HepG2 (cell line): ENCODE data around the gene SLC12A3. TPM values are rescaled to one million over a fixed set of nuclear protein-coding genes. Genes with fewer than 3 reads are reported as not detected.

Source experiments
- KLF12 ChIP-seq: sonication (generic); formaldehyde crosslinking; IDR thresholded peaks from 2 replicates; pipeline ENCODE4 v1.4.0; 2020; ENCODE audit warnings: missing genetic modification reagents, borderline replicate concordance
- PTBP1 ChIP-seq: fragments of 200-400 bp; formaldehyde crosslinking; IDR thresholded peaks from 2 replicates; pipeline ENCODE4 v1.6.1; 2018; ENCODE audit warnings: low read length, low read depth; ENCODE audit not compliant: poor library complexity, severe bottlenecking
- ZNF407 ChIP-seq: sonication (generic); formaldehyde crosslinking; IDR thresholded peaks from one replicate; pipeline ENCODE4 v1.5.1; 2020; ENCODE audit warnings: mild to moderate bottlenecking, missing genetic modification reagents; ENCODE audit errors: not compliant biosample characterization
- ZNF430 ChIP-seq: sonication (generic); formaldehyde crosslinking; IDR thresholded peaks from 2 replicates; pipeline ENCODE4 v1.9.0; 2021; ENCODE audit warnings: mild to moderate bottlenecking, missing genetic modification reagents
- ZNF556 ChIP-seq: sonication (generic); formaldehyde crosslinking; IDR thresholded peaks from 2 replicates; pipeline ENCODE4 v1.4.0; 2020; ENCODE audit warnings: mild to moderate bottlenecking, missing genetic modification reagents, borderline replicate concordance
- ZNF687 ChIP-seq: sonication (generic); formaldehyde crosslinking; IDR thresholded peaks from 2 replicates; pipeline ENCODE4 v1.5.1; 2020; ENCODE audit warnings: mild to moderate bottlenecking, missing genetic modification reagents, moderate library complexity
- polyA plus RNA-seq, 8 experiments: library from polyadenylated mRNA; depleted of rRNA in 3 of 8; stranded (reverse) in 7 of 8; unstranded in 1 of 8; fragments of >200 nt; fragmentation: Illumina TruSeq in 4 of 8; extraction: Trizol in 4 of 8; gene quantifications; 2 replicates each; pipeline versions ENCODE4 v1.2.1 to v1.2.3, GENCODE V29; 2011 to 2016; ENCODE audit warnings: low read depth in 4 of 8, missing spikeins in 1 of 8, mixed read lengths in 1 of 8; ENCODE audit not compliant: insufficient read depth in 1 of 8
- total RNA-seq, 5 experiments: library from RNA; depleted of rRNA; stranded (reverse); fragments of >200 nt; fragmentation: Illumina TruSeq; extraction: Trizol; gene quantifications; 2 replicates each; pipeline ENCODE4 v1.2.3, GENCODE V29; 2016; ENCODE audit warnings: low read depth in 1 of 5

SLC12A3 gene
- total and polyA plus RNA-seq, 2 of the 13 experiments (the other 11 are each of a cell fraction or from before 2014, with no cell fraction given) = 6.2 TPM; not detected in 1

DNA sequence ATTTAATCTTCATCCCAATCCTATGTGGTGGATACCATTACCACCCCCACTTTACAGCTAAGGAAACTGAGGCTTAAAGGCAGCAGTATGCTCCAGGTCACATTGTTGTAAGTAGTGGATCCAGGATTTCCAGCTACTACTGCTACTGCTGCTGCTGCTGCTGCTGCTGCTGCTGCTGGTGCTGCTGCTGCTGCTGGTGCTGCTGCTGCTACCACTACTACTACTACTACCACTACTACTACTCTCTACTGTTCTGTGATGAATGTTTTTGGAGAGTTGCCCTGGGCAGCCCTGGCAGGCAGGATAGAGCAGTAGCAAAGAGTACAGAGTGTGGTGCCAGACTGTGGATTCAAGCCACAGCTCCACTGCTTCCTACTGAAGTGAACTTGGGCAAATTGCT lies 49.3 kb upstream of the SLC12A3 start (continued):
- TF ChIP-seq ZNF407 (CRISPR knock-in tag) (no peak), PTBP1 (no peak), ZNF556 (0 out of 2 replicates have a peak, but pooled peaks have one; percentile 14), ZNF687 (peak; percentile 77), ZNF430 (CRISPR knock-in tag) (no peak), KLF12 (CRISPR knock-in tag) (no peak)
